Posterior vena cava (tissue), 2 donors: ENCODE measurements around the gene PRR14. TPM values are rescaled to one million over a fixed set of nuclear protein-coding genes. Genes with fewer than 3 reads are reported as not detected.
"Not testable (repeated sequence)": the region's sequence is repeated elsewhere in the genome, so short reads cannot be mapped to it uniquely, and the experiment has no call there.

Experiments
- DNase-seq: peaks from one replicate; pipeline ENCODE4 v3.0.0-alpha.2; 2020; ENCODE audit warnings: low spot score
- intact Hi-C, 2 donors: fragments of 100-400 bp; cut with DNase I; formaldehyde crosslinking; loops; one replicate each; pipeline versions ENCODE4 v1.14.1 to v1.14.2; 2022 to 2023
- total RNA-seq, 2 donors: library from RNA; stranded (reverse); fragmentation: NEBNext Ultra II Directional; extraction: Animal tissue kit (Norgen Biotek cat#: 25700); gene quantifications; one replicate each; pipeline ENCODE4 v1.2.1, GENCODE V29; 2021
- donor health status: DM: yes; HTN: yes; CAD: no.
- donor health status: DM: yes; HTN: yes; CAD: no.

PRR14 gene
- total RNA-seq, 2 donors from 2014 or later: 34.5 to 38.5 TPM

- intact Hi-C loops: loop anchor here in 1 of 2 donors (5.0 kb wide), 1 partner anchor 51 kb away; no protein-coding TSS in a partner anchor
Measured at GRCh38 chr16:30626236-30626635, 24.5 kb upstream of the PRR14 start.

DNA sequence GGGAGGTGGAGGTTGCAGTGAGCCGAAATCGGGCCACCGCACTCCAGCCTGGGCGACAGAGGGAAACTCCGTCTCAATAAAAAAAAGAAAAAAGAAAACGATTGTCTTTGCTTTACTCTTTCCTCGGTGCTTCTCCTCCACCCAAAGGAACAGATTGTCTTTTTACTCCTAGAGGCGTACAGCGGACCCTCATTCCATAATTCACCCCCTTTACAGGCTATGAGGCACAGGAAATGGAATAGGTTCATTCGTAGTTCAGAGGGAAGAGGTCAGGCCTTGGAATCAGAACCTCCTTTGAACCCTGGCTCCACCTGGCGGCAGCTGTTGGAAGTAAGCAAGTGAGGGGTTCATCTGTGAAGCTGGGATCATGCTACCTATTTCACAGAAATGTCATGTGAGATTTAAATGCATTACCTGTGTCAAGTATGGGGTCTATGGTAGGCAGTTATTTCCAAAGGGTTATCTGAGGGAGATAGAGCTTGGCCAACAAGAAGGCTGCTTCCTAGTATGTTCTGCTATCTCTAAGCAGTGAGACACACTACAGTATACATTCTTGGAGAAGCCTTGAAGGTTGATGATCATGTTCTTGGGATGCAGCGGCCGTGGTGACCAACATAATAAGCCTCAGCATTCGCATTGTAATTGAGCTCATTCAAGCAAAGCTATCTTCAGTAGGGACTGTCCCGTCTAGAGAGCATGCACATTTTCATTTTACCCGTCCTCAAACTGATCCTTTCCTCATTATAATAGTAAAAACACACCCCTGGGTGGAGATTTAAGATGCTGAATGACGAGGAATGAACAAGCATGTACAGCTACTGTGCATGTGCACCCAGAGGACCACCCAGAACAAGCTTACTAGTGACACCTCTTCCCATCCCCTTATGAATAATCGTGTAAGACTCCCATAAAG is 21.9 kb upstream of the PRR14 start:
- peak; percentile 95 for DNase-seq
- intact Hi-C loops: loop anchor here in 1 of 2 donors (1.0 to 5.0 kb wide), 2 partner anchors 15 to 48 kb away; no protein-coding TSS in a partner anchor

More at GRCh38 chr16:30626236-30626635, 24.5 kb upstream of the PRR14 start:
- no peak for DNase-seq

DNA sequence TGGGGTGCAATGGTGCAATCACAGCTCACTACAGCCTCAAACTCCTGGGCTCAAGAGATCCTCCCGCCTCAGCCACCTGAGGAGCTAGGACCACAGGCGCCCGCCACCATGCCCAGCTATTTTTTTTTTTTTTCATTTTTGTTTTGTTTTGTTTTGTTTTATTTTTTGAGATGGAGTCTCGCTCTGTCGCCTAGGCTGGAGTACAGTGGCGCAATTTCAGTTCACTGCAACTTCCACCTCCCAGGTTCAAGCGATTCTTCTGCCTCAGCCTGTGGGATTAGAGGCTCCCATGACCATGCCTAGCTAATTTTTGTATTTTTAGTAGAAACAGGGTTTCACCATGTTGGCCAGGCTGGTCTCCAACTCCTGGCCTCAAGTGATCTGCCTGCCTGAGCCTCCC is 18.3 kb upstream of the PRR14 start:
- intact Hi-C loops: loop anchor here in 1 of 2 donors (10.0 kb wide), 1 partner anchor 48 kb away; the partner anchor contains the start of gene ZNF785

DNA sequence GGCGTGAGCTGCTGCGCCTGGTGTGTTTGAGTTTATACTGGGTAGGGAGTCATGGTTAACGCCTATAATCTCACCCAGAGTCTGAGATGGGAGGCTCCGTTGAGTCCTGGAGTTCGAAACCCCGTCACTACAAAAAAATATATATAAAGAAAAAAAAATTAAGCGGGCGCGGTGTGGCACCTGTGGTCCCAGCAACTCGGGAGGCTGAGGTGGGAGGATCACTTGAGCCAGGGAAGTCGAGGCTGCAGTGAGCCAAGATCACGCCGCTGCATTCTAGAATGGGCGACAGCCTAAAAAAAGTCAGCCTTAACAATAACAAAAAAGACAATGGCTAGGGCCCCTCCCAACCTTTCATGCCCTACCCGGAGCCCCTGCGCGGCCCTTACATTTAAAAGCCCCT is 17.2 kb upstream of the PRR14 start:
- intact Hi-C loops: loop anchor here in 1 of 2 donors (10.0 kb wide), 1 partner anchor 49 kb away; the partner anchor contains the start of gene ZNF785
- DNase-seq: no peak

More for the DNA sequence above, 18.3 kb upstream of the PRR14 start:
- not testable (repeated sequence) for DNase-seq

DNA sequence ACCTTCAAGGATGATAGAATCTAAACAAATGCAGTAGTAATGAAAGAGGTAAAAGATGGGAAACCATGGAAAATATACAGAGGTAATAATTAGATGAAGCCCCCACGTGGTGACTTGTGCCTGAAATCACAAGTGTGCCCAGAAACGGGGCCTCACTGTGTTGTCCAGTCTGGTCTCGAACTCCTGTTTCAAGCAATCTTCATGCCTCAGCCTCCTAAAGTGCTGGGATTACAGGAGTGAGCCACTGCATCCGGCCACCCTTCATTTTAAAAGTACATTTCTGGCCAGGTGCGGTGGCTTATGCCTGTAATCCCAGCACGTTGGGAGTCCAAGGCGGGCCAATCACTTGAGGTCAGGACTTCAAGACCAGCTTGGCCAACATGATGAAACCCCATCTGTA is 14.2 kb upstream of the PRR14 start:
- intact Hi-C loops: loop anchor here in 1 of 2 donors (10.0 kb wide), 1 partner anchor 52 kb away; the partner anchor contains the start of gene ZNF785
- no peak for DNase-seq

DNA sequence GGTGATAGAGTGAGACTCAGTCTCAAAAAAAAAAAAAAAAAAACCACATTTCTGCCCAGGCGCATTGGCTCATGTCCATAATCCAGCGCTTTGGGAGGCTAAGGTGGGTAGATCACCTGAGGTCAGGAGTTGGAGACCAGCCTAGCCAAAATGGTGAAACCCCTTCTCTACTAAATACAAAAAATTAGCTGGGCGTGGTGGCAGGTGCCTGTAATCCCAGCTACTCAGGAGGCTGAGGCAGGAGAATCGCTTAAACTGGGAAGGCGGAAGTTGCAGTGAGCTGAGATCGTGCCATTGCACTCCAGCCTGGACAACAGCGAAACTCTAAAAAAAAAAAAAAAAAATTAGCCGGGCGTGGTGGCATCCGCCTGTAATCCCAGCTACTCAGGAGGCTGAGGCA is 13.6 kb upstream of the PRR14 start:
- DNase-seq: not testable (repeated sequence)
- intact Hi-C loops: loop anchor here in 1 of 2 donors (10.0 kb wide), 1 partner anchor 52 kb away; the partner anchor contains the start of gene ZNF785

DNA sequence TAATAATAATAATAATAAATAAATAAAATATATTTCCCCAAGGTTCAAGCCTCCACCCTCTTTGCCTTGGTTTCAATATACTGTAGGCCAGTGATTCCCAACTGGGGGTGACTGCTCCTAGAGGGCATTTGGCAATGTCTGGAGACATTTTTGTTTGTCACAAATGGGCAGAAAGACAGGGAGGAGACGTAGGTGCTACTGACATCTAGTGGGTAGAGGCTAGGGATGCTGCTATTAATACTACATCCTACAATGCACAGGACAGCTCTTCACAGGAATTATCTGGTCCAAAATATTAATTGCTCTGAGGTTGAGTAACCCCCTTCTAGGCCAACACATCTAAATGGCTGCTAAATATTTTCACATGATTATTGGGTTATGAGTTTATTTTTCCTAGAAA is 12.8 kb upstream of the PRR14 start:
- DNase-seq: no peak
- intact Hi-C loops: loop anchor here in 1 of 2 donors (10.0 kb wide), 1 partner anchor 53 kb away; the partner anchor contains the start of gene ZNF785

GRCh38 chr16:30641378-30641982 is 9.3 kb upstream of the PRR14 start:
- intact Hi-C loops: no loop called here

DNA sequence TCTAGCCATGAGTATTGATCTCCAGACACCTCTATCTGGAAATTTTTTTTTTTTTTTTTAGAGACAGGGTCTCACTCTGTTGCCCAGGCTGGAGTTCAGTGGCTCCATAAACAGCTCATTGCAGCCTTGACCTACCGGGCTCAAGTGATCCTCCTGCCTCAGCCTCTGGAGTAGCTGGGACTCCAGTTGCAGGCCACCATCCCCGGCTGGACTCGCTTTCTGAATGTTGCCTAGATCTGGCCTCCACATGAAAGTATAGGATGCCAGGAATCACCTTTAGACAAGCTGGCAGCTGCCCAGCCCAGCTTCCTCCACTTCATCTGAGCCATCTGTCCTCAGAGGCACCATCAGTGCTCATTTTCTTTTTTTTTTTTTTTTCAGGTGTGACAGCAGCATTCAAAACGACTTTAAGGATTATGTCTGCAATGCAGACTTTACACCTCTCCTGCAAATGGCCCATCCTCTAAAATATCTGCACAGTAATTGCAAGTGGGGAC is 6.4 kb upstream of the PRR14 start:
- no peak for DNase-seq
- intact Hi-C loops: no loop called here

More at GRCh38 chr16:30641378-30641982, 9.3 kb upstream of the PRR14 start:
- DNase-seq: no peak

DNA sequence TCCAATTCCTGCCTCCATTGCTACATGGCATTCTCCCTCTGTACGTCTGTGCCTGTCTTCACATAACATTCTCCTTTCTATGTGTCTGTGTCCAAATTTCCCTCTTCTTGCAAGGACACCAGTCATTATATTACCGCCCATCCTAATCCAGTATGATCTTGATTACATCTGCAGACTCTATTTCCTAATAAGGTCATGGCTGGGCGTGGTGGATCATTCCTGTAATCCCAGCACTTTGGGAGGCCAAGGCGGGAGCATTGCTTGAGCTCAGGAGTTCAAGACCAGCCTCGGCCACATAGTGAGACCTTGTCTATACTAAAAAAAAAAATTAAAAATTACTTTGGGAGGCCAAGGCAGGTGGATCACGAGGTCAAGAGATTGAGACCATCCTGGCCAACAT is 5.0 kb upstream of the PRR14 start:
- no peak for DNase-seq
- intact Hi-C loops: no loop called here

GRCh38 chr16:30647274-30647571 is 3.5 kb upstream of the PRR14 start:
- no peak for DNase-seq
- intact Hi-C loops: no loop called here

GRCh38 chr16:30649725-30650368 is 913 bp upstream of the PRR14 start:
- no peak for DNase-seq
- intact Hi-C loops: no loop called here

DNA sequence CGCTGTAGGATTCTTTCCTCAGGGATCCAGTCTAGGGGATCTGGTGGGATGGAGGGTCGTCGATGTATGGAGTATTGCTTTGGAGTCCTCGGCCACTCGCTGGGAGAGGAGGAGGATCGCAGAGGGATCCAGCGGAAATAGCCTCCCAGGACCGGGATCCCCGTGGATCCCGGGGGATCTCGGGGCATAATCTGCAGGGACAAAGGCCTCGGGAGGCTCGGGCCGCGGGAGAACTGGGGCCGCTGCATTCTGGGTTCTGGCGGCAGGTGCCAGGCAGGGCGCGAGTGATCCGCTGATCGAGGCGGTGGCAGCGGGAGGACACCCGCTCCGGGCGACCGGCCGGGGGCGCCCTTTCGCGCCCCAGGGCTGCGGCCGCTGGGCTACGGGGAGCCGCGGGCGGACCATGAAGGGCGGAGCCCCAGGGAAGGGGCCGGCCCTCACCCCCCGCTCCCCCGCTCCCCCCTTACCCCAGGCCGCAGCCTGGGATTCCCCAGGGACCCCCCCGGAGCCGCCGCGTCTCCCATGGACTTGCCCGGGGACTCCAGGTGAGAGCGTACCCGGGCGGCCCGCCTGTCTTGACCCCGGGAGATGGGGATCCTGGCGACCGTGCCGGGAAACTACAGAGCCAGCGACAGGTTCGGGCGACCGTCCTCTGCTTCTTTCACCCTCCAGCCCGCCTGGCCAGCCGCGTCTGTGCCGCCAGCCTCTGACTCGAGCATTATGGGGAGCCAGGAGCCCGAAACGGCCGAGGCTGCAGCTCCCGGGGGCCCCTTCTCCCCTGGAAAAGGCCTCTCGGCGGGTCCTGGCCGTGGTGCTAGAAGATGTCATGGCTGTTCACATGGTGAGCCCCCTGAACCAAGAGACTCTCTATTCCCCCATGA is 604 bp downstream of the PRR14 start:
- intact Hi-C loops: no loop called here

GRCh38 chr16:30652005-30652296 is 1.2 kb downstream of the PRR14 start:
- intact Hi-C loops: no loop called here
- DNase-seq: no peak

More for the DNA sequence above, 604 bp downstream of the PRR14 start:
- peak; percentile 92 for DNase-seq

- DNase-seq: no peak
- intact Hi-C loops: no loop called here
Measured at GRCh38 chr16:30652718-30653117, 2.0 kb downstream of the PRR14 start.

DNA sequence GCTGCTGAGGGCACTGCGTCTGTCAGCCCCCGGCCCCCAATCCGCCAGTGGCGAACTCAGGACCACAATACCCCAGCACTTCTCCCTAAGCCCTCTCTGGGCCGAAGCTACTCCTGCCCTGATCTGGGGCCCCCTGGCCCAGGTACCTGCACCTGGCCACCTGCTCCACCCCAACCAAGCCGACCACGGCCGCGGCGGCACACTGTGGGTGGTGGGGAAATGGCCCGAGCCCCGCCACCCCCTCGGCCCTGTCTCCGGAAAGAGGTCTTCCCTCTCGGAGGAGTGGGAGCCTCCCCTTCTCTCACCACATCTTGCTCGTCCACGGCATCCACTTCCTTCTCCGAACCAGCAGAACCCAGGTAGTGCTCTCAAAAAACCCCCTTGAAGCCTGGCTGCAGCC is 4.1 kb downstream of the PRR14 start:
- intact Hi-C loops: no loop called here

GRCh38 chr16:30655815-30656347 is 5.1 kb downstream of the PRR14 start:
- DNase-seq: no peak
- intact Hi-C loops: no loop called here

More for the DNA sequence above, 4.1 kb downstream of the PRR14 start:
- no peak for DNase-seq

- intact Hi-C loops: no loop called here
- DNase-seq: no peak
Measured at GRCh38 chr16:30656388-30656787, 5.6 kb downstream of the PRR14 start.
